HG03064 (cell line): ENCODE measurements around the gene WDR11.
"Not testable (repeated sequence)": the region's sequence is repeated elsewhere in the genome, so short reads cannot be mapped to it uniquely, and the experiment has no call there.

Experiments
- ATAC-seq: cut with Tn5 transposase; IDR thresholded peaks from one replicate; pipeline ENCODE4 v1.9.1; 2021; ENCODE audit warnings: low read depth; ENCODE audit not compliant: unreplicated experiment

WDR11 gene

DNA sequence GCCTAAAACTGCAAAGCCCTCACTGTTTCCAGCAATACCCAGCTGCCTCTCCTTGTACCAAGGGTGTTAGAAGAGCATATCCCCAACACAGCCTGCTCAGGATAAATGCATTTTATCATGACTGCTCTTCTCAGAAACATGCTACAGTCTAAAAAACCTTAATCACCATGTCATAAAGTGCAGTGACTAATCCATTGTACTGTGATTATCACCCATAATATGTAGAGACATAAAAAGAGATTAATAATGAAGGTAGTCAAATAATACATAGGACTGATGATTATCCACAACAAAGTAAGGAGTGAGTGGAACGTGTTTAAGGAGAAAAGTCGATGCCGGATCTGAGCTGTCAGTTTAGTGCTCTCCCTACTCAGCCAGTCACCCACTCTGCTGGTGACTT lies 12.2 kb upstream of the WDR11 start:
- no peak for ATAC-seq

GRCh38 chr10:120841522-120842189 lies 9.5 kb upstream of the WDR11 start:
- ATAC-seq = no peak

DNA sequence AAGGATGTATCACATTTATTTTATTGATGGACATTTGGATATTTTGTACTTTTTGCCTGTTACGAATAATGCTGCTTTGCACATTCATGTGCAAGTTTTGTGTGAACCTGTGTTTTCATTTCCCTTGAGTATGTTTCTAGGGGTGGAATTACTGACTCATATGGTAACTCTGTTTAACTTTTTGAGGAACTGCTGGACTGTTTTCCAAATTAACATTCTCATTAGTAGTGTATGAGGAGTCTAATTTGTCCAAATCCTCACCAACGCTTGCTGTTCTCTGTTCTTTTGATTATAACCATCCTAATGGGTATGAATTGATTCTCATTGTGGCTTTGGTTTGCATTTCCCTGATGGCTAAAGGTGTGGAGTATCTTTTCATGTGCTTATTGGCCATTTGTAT lies 3.2 kb downstream of the WDR11 start:
- no peak for ATAC-seq

- no peak for ATAC-seq
Measured at GRCh38 chr10:120861178-120861855, 10.2 kb downstream of the WDR11 start.

GRCh38 chr10:120873741-120874140 lies 22.6 kb downstream of the WDR11 start:
- ATAC-seq = no peak

DNA sequence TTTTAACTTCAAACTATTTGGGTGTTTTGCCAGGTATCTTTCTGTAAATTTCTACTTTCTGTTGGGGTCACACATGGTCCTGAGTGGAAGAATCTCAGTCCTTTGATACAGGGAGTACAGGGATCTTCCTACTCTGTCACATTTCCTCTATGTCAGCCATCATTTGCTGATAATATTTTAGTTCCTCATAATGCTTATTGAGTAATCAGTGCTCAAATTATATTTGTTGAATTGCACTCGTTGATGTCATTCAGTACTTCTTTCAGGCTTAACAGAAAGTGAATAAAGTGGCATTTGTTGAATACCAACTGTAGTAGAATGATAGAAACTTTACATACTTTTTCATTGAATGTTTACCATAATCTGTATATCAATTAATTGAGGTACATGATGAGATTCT lies 31.9 kb downstream of the WDR11 start:
- no peak for ATAC-seq

DNA sequence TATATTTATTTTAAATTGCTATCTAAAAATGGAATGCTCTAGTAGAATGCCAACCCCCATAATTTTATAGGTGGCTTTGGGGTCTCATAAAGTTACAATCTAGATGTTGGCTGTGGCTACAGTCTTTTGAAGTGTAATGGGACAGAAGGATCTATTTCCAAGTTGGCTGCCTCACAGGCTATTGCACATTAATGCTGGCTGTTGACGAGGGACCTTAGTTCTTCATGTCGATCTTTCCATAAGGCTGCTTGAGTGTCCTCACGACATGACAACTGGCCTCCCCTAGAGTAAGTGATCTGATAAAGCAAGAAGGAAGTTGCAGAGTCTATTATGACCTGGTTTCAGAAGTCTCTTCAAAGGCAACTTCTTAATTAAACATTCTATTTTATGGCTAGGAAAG lies 36.3 kb downstream of the WDR11 start:
- ATAC-seq = no peak

- ATAC-seq = no peak
Measured at GRCh38 chr10:120891365-120891764, 40.2 kb downstream of the WDR11 start.

DNA sequence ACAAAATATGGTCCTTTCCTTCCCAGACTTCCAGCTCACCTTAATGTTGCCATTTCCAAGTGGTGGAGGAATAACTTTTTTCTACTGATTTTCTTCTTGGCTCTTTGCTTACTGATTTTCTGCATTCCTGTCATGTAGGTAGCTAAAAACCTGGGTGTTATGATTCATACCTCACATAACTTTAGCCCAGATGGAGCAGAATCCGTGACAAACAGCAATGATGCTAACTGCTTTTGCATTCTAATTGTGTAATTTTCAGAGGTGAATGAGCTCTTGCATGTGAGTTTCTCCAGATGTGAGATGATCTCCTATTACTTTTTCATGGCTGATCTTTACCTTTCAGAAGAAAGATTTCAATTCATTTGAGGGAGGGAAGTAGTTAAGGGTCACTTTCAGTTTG lies 43.4 kb downstream of the WDR11 start:
- ATAC-seq = no peak

DNA sequence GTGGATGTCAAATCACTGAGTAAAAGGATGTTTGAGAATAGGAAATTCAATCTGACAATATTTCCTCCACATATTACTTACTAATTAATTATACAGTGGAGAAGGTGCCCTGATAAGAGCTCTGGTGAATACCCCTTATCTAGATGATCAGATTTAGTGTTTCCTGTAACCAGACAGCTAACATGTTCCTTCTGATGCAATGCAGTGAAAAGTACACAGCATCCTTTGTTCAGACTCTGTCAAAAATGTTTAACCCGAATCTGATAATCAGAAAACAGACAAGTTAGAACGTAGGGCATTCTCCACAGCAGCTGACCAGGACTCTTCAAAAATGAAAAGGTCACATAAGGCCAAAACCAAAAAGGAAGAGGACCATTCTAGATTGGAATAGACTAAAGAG lies 46.2 kb downstream of the WDR11 start:
- ATAC-seq = no peak

GRCh38 chr10:120905268-120905667 lies 54.1 kb downstream of the WDR11 start:
- ATAC-seq = no peak

GRCh38 chr10:120917521-120918250 lies 66.5 kb downstream of the WDR11 start:
- no peak for ATAC-seq

DNA sequence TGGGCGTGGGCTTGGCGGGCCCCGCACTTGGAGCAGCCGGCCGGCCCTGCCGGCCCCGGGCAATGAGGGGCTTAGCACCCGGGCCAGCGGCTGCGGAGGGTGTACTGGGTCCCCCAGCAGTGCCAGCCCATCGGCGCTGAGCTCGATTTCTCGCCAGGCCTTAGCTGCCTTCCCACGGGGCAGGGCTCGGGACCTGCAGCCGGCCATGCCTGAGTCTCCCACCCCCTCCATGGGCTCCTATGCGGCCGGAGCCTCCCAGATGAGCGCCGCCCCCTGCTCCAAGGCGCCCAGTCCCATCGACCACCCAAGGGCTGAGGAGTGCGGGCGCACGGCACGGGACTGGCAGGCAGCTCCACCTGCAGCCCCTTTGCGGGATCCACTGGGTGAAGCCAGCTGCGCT lies 72.7 kb downstream of the WDR11 start:
- not testable (repeated sequence) for ATAC-seq

- ATAC-seq = no peak
Measured at GRCh38 chr10:120926611-120927010, 75.4 kb downstream of the WDR11 start.

GRCh38 chr10:120927352-120927751 lies 76.2 kb downstream of the WDR11 start:
- ATAC-seq = no peak

DNA sequence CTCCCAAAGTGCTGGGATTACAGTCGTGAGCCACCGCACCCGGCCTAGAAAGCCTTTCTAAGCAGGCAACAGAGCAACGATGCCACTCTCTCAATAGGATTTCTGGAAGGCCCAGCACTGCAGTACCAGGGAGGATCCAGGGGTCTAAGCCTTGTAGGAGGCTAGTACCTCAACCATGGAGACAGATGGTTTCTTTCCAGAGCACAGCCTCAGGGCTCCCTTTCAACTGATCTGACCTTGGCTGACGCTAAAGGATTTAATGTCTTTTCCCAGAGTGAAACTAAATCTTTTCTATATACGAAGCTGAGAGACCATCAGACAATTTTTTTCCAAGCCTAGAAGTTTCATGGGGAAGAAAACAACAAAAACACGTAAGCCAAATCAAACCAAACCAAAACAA lies 78.0 kb downstream of the WDR11 start:
- ATAC-seq = no peak

DNA sequence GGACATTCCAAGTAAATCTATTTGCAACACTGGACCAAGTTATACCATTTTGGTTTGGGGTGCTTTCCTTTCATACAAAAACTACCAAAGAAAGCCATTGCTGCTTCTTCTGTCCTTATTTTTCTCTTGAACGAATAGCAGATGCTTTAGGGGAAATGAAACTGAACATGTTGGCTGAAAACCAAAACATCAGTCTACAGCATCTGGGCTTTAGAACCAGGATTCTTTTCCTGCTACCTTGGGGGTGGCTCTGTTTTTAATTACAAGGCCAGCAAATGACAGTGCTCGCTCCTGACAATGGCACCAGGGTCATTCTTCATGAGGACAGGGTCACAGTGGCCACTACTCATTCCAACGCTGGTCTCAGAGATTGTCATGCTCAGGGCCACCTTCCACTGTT lies 80.3 kb downstream of the WDR11 start:
- no peak for ATAC-seq

DNA sequence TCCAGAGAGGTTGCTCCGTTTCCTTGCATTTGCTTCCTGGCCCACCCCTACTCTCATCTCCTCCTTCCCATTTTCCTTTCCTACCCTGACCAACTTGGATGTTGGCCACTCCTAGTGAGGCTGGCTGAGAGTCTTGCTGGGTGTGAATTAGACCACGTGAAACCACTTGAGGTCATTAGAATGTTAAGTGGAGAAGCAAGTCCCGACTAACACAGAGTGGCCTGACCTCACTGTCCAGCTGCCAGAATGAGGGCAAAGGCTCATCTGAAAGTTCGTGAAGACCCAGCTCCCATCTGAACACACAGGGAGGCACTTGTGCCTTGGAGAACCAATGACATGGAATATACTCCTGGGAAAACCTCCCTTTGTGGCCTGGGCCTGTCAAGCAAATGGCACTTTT lies 80.8 kb downstream of the WDR11 start:
- no peak for ATAC-seq

GRCh38 chr10:120938822-120939221 lies 87.7 kb downstream of the WDR11 start:
- ATAC-seq = no peak

DNA sequence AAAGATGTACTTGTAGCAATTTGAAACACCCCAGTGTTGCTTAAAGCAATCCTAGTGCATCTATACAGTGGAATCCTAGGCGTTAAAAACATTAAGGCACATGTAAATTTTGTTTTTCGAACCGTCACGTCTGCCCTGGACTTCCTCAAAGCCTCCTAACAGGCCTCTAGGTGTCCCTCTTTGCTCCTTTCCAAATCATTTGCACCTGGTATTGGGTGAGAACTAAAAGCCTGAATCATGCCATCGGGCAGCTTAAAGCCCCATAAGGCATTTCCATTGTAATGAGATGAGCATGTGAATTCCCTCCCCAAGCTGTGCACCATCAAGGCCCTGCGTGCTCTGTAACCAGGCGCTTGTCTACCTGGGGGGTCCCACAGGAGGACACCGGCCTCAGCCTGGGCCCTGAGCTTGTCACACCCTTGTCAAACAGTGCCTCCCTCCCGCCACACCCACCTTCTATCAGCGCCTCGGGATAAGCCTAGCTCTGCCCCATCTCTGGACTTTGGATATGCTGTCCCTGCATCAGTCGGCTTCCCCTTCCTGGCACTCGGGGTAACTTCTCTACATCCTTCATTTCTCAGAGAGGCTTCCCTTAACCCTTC lies 89.2 kb downstream of the WDR11 start:
- no peak for ATAC-seq

DNA sequence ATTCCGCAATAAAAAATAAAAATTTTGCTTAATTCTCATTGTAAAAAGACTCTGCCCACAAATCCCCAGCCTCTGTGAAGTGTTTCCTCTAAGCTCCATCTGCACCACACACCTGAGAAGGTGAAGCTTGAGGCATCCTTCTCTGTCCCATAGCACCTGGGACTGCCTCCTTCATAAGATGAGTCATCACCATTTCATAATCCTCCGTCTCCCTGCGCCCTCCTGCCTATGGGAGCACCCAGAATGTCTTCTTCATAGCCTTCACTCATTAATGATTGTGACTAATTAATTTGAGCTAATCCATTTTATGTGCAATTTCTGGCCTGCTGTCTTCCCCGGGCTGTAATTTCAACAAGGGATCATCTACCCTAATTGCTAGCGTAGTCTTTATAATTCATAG lies 90.3 kb downstream of the WDR11 start:
- no peak for ATAC-seq
